HL-60/S4 treated with retinoic acid at 250 ng/mL for 4 days and 3 days (cell line): Measurements from ENCODE around the gene OR8D1.
"Not testable (repeated sequence)": the region's sequence is repeated elsewhere in the genome, so short reads cannot be mapped to it uniquely, and the experiment has no call there.

Source experiments
- in situ Hi-C: fragments of 300-500 bp; cut with MboI; formaldehyde crosslinking; loops from 2 replicates; pipeline ENCODE4 v1.7.0; 2022; ENCODE audit warnings: low sequenced_read_pairs

OR8D1 gene

DNA sequence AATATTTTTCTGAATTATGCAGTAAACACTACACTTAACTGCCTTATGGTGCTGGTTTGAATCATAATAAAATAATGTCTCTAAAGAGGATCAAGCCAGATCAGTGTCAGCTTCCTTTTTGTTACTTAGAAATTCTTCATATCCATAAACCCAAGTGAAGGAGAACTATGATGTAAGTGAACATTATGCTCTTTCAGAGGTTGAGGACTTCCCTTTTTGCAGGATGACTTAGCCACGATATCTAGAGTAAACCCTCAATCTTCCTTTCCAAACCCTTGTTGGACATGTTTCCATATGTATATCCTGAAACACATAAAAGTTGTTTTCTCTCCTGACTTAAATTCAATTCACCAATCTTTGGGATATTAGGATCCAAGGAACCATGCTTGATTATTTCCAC lies 19.1 kb downstream of the OR8D1 start:
- in situ Hi-C loops = no loop called here

DNA sequence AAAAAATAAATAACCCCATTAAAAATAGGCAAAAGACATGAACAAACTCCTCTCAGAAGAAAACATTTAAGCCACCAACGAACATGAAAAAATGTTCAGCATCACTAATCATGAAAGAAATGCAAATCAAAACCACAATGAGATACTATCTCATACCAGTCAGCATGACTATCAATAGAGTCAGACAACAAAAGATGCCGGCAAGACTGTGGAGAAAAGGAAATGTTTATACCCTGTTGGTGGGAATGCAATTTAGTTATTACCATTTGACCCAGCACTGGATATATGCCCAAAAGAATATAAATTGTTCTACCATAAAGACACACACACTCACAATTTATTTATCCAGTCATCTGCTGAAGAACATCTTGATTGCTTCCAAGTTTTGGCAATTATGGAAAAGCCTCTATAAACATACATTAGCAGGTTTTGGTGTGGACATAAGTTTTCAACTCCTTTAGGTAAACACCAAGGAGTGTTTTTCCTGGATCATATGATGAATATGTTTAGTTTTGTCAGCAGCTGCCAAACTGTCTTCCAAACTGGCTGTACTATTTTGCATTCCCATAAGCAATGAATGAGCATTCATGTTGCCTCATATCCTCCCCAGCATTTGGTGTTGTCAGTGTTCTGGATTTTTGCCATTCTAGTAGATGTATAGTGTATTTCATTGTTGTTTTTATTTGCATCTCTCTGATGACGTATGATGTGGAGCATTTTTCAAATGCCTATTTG lies 28.0 kb downstream of the OR8D1 start:
- in situ Hi-C loops = no loop called here

DNA sequence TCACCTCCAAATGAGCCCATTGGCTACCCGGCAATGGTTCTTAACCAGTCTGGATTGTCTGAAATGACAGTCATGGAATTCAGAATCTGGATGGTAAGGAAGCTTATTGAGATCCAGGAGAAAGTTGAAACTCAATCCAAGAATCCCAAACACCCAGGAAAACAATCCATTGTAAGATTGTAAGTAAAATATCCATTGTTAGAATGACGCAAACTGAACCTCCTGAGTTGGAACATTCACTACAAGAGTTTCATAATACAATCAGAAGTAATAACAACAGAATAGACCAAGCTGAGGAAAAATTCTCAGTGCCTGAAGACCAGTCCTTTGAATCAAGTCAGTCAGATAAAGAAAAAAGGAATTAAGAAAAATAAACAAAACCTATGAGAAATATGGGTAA lies 35.5 kb downstream of the OR8D1 start:
- in situ Hi-C loops = no loop called here

DNA sequence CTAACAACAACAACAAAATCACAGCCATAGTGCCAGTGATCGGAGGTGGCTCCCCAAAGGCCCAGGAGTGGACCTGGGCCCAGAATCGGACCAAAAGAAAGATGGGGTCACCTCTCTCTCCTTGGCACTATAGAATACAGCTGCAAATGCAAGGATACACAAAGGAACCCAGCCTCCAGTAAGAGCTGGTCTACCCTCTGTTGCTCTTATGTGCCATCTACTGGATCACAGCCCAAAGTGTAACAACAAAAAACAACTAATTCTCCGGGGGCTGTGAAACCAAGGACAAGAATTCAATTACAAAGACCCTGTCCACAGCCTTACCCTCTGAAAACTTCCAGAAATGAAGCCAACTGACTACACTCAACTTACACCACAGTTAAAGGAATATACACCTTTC lies 35.9 kb downstream of the OR8D1 start:
- in situ Hi-C loops = no loop called here

DNA sequence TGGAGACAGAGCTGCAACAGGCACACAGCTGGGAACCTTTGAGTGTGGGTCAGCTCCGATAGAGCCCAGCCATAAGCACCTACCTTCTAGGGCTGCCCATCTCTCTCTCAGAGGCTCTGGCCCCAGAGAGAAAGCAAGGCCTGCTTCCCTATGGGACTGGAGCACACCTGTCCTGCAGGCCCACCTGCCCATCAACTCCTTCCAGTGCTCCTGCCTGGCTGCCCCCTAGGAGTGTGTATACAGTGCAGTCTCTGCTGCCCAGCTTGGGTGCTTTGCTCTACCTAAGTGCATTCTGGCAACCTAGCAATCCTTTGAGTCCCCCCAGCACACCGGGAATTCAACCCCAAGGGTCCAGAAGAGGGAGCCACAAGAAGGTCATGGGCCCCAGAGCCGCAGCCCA lies 36.5 kb downstream of the OR8D1 start:
- in situ Hi-C loops = no loop called here

DNA sequence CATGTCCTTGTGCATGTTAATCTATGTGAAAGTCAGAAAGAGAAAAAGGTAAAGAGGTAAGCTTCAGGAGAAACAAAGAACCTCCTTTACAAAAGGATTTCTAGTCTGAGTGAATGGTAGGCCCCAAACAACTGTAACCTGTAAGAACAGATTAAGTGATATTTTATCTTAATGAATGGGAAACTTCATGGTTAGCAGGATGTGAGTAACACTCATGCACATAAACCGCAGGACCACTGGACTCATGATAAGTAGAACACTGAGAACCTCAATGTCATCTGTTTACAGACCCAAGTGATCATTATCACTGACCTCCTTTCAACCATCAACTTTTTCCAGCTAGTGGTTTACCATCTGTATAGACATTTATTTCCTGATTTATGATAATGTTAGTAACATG lies 37.7 kb downstream of the OR8D1 start:
- in situ Hi-C loops = no loop called here

DNA sequence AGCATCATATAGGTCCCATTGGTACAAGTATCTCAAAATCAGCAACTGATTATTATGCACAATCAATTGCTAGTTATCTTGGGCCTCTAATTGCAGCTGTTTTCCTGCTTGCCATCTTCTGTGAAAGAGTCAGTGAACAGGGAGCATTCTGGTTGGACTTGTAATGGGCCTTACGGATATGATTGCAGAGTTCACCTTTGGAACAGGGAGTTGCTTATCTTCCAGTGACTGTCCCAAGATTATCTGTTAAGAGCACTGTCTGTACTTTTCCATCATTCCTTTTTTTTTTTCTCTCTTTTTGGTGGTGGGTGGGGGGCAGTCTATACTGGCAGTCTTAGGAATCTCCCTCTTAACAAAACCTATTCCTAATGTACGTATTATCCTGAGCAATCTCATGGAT lies 39.7 kb downstream of the OR8D1 start:
- in situ Hi-C loops = no loop called here

DNA sequence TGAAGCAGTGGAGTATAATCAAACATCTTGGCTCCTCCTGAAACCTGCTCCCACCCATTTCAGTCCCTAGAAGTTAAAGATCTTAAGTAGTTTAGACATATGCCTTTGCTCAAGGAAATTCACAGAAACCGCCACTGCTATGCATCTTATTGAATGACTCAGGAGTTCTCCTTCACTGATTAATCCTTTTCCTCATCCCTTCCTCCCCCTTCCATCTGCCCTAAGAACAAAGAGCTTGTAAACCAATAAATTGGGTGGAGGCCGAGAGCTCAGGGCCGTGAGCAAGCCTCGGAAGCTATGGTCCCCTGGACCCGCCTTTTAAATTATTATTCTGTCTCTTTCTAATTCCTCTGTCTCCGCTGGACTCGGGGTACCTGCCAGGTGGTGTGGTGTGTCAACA lies 42.9 kb downstream of the OR8D1 start:
- in situ Hi-C loops = not testable (repeated sequence)

DNA sequence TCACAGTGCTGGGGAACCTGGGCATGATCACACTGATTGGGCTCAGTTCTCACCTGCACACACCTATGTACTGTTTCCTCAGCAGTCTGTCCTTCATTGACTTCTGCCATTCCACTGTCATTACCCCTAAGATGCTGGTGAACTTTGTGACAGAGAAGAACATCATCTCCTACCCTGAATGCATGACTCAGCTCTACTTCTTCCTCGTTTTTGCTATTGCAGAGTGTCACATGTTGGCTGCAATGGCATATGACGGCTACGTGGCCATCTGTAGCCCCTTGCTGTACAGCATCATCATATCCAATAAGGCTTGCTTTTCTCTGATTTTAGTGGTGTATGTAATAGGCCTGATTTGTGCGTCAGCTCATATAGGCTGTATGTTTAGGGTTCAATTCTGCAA lies 48.7 kb downstream of the OR8D1 start:
- in situ Hi-C loops = not testable (repeated sequence)

DNA sequence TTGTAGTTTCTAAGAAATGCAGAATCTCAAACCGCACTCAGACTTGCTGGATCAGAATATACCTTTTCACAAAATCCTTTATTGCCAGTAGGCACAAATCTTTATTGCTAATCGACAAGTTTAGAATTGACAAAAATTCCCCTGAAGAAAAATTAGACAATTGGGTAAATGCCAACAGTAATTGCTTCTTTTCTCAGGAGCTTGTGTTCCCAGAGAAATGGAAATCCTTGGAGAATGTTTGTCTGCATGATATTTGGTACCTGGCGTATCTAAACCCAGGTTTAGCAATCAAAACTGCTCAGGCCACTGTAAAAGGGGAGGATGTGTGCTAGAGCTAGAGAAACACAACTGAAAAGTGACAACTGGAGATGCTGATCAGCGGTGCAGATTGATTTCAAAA lies 57.7 kb downstream of the OR8D1 start, which contains the start of gene OR8G5:
Gene OR8G5, plus strand, starts transcription at position 301 of the 400 bp plus-strand sequence. CDS start 8,556 bp downstream, outside the sequence.
- in situ Hi-C loops = no loop called here
